ENCODE measurements around the gene INPP5F. TPM values are rescaled to one million over a fixed set of nuclear protein-coding genes. Genes with fewer than 3 reads are reported as not detected.

Gene INPP5F
- polyA plus RNA-seq, 1 donor (not counting 4 experiments of a cell fraction or from before 2014, with no cell fraction given): 21.1 TPM

DNA sequence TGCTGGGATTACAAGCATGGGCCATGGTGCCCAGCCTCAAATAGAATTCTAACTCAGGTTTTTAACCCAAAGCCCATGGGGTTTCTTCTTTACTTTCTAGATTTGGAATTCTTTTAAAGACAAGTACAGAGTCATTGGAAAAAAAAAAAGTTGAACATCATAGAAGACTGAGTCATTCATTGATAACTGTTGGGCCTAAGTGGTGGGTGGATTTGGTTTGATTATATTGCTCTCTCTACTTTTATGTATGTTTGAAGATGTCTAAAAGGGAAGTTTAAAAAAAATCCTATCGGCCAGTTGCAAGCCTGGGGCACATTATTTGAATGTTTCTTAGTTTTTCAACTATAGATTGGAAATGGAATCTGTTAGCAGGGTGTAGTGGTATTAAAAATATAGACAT is 49.7 kb downstream of the INPP5F start:
- TF ChIP-seq, protein P1, sequence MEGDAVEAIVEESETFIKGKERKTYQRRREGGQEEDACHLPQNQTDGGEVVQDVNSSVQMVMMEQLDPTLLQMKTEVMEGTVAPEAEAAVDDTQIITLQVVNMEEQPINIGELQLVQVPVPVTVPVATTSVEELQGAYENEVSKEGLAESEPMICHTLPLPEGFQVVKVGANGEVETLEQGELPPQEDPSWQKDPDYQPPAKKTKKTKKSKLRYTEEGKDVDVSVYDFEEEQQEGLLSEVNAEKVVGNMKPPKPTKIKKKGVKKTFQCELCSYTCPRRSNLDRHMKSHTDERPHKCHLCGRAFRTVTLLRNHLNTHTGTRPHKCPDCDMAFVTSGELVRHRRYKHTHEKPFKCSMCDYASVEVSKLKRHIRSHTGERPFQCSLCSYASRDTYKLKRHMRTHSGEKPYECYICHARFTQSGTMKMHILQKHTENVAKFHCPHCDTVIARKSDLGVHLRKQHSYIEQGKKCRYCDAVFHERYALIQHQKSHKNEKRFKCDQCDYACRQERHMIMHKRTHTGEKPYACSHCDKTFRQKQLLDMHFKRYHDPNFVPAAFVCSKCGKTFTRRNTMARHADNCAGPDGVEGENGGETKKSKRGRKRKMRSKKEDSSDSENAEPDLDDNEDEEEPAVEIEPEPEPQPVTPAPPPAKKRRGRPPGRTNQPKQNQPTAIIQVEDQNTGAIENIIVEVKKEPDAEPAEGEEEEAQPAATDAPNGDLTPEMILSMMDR (optimal IDR thresholded peaks at IDR 0.05 in 1 of 3, IDR thresholded peaks at IDR 0.05 in 1 of 3, conservative IDR thresholded peaks at IDR 0.05 in 1 of 3; ENCODE audit: extremely low read depth in 1 of 3, insufficient read depth in 2 of 3, low read length in 3 of 3): no peak
- no peaks in the 10 kb centered on the region for H3K27me3 ChIP-seq (ENCODE audit: control insufficient read depth, extremely low read depth, insufficient read depth, low read length)
- H3K9me1 ChIP-seq (ENCODE audit: control insufficient read depth, extremely low read depth, insufficient read depth, low read length): no peaks in the 10 kb centered on the region
- peaks cover 13% of the 10 kb centered on the region for H3K4me1 ChIP-seq (ENCODE audit: control insufficient read depth, extremely low read depth, insufficient read depth, low read length)
- H4K20me1 ChIP-seq (ENCODE audit: control insufficient read depth, extremely low read depth, insufficient read depth, low read length): no peaks in the 10 kb centered on the region
- H3K9me3 ChIP-seq (ENCODE audit: control insufficient read depth, low read depth, low read length): no peaks in the 10 kb centered on the region
- H3K79me2 ChIP-seq (ENCODE audit: control insufficient read depth, insufficient read depth, low read length): peaks cover 15% of the 10 kb centered on the region
- dilution Hi-C loops (cut with MboI; ENCODE audit: extremely low pct_ligation_motif_present, low sequenced_read_pairs): no loop called here
- H3K9ac ChIP-seq (ENCODE audit: control insufficient read depth, extremely low read depth, insufficient read depth, low read length): no peak overlapping the region
- FAIRE-seq: no peak
- no peak for DNase-seq (ENCODE audit: low read depth, low spot score)
- no peak overlapping the region for H2AFZ ChIP-seq (ENCODE audit: control insufficient read depth, low read length)
- H3K4me3 ChIP-seq (ENCODE audit: control insufficient read depth in 2 of 3, extremely low read depth in 1 of 3, insufficient read depth in 2 of 3, low read depth in 1 of 3, low read length in 3 of 3): no peak overlapping the region
- no peaks in the 10 kb centered on the region for H3K36me3 ChIP-seq (ENCODE audit: control insufficient read depth in 2 of 2, extremely low read depth in 1 of 2, insufficient read depth in 2 of 2, low read length in 2 of 2)
- no peak overlapping the region for H3K27ac ChIP-seq (ENCODE audit: control insufficient read depth, insufficient read depth, low read length)
- H3K4me2 ChIP-seq (ENCODE audit: control insufficient read depth, extremely low read depth, insufficient read depth, low read depth, low read length): no peak overlapping the region

DNA sequence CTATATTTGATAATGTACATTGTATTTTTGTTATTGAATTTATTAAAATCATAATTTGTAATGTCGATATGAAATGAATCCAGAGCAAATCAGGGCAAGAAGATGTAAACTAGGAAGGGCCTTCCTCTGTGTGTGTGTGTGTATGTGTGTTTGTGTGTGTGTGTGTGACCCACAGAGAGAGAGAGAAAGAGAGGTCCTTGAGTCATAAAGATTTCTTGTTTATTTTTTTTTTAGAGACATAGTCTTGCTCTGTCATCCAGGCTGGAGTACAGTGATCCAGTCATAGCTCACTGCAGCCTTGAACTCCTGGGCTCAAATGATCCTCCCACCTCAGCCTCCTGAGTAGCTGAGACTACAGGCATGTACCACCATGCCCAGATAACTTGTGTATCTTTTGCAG is 50.7 kb downstream of the INPP5F start:
- no peak for DNase-seq (ENCODE audit: low read depth, low spot score)
- TF ChIP-seq, protein P1 (optimal IDR thresholded peaks at IDR 0.05 in 1 of 3, IDR thresholded peaks at IDR 0.05 in 1 of 3, conservative IDR thresholded peaks at IDR 0.05 in 1 of 3; ENCODE audit: extremely low read depth in 1 of 3, insufficient read depth in 2 of 3, low read length in 3 of 3): no peak
- TF ChIP-seq EZH2 (IDR thresholded peaks at IDR 0.05; ENCODE audit: low read length): no peak

More for the DNA sequence above, 50.7 kb downstream of the INPP5F start:
- H3K79me2 ChIP-seq (ENCODE audit: control insufficient read depth, insufficient read depth, low read length): peaks cover 15% of the 10 kb centered on the region
- no peak overlapping the region for H3K4me2 ChIP-seq (ENCODE audit: control insufficient read depth, extremely low read depth, insufficient read depth, low read depth, low read length)
- no peak overlapping the region for H3K4me3 ChIP-seq (ENCODE audit: control insufficient read depth in 2 of 3, extremely low read depth in 1 of 3, insufficient read depth in 2 of 3, low read depth in 1 of 3, low read length in 3 of 3)
- H3K27me3 ChIP-seq (ENCODE audit: control insufficient read depth, extremely low read depth, insufficient read depth, low read length): no peaks in the 10 kb centered on the region
- no peak overlapping the region for H3K9ac ChIP-seq (ENCODE audit: control insufficient read depth, extremely low read depth, insufficient read depth, low read length)
- no peaks in the 10 kb centered on the region for H3K36me3 ChIP-seq (ENCODE audit: control insufficient read depth in 2 of 2, extremely low read depth in 1 of 2, insufficient read depth in 2 of 2, low read length in 2 of 2)
- H3K27ac ChIP-seq (ENCODE audit: control insufficient read depth, insufficient read depth, low read length): no peak overlapping the region
- H3K9me1 ChIP-seq (ENCODE audit: control insufficient read depth, extremely low read depth, insufficient read depth, low read length): no peaks in the 10 kb centered on the region
- H4K20me1 ChIP-seq (ENCODE audit: control insufficient read depth, extremely low read depth, insufficient read depth, low read length): no peaks in the 10 kb centered on the region
- FAIRE-seq: no peak
- H3K4me1 ChIP-seq (ENCODE audit: control insufficient read depth, extremely low read depth, insufficient read depth, low read length): peaks cover 3% of the 10 kb centered on the region
- H3K9me3 ChIP-seq (ENCODE audit: control insufficient read depth, low read depth, low read length): no peaks in the 10 kb centered on the region
- H2AFZ ChIP-seq (ENCODE audit: control insufficient read depth, low read length): no peak overlapping the region
- dilution Hi-C loops (cut with MboI; ENCODE audit: extremely low pct_ligation_motif_present, low sequenced_read_pairs): no loop called here
